HG03432 (cell line): Measurements from ENCODE around the gene NOTUM.
"Not testable (repeated sequence)": the region's sequence is repeated elsewhere in the genome, so short reads cannot be mapped to it uniquely, and the experiment has no call there.

Experiments used
- ATAC-seq: cut with Tn5 transposase; IDR thresholded peaks from one replicate; pipeline ENCODE4 v1.9.1; 2021; ENCODE audit warnings: mild to moderate bottlenecking, moderate library complexity; ENCODE audit not compliant: unreplicated experiment

The NOTUM gene

DNA sequence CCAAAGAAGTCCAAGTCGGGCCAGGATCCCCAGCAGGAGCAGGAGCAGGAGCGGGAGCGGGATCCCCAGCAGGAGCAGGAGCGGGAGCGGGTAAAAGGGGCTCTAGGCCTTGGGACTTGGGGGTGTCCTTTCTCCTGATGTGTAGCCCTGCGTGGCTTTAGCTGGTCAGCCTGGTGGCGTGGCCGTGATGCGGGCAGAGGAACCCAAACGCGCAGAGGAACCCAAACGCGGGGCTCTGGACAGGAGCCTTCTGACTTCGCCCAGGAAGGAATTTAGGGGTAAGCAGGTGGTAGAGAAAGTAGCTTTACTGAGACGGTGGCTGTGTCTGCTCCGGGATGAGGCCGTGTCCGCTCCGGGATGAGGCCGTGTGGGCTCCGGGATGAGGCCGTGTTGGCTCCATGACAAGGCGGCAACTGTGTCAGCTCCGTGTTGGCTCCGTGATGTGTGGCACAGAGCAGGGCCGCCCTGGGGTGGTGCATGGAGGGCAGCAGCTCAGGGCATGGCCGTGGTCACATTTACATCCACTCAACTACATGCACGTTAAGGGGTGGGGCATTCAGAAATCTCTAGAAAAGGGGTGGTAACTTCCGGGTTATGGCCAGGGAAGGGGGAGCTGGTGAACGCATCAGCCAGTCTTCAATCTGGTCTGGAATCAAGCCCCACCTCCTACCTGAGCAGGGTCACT, 35.9 kb upstream of the NOTUM start:
- ATAC-seq, result no peak

DNA sequence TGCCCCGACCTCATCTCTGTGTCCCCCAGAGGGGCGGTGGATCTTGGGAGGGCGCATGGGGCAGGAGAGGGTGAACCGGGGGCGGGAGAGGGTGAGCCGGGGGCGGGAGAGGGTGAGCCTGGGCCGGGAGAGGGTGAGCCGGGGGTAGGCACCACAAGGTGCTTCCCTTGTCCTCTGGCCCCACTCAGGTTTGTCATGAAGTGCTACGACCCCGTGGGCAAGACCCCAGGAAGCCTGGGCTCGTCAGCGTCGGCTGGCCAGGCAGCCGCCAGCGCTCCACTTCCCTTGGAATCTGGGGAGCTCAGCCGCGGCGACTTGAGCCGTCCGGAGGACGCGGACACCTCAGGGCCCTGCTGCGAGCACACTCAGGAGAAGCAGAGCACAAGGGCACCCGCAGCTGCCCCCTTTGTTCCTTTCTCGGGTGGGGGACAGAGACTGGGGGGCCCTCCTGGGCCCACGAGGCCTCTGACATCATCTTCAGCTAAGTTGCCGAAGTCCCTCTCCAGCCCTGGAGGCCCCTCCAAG, 35.3 kb upstream of the NOTUM start:
- ATAC-seq, result no peak

DNA sequence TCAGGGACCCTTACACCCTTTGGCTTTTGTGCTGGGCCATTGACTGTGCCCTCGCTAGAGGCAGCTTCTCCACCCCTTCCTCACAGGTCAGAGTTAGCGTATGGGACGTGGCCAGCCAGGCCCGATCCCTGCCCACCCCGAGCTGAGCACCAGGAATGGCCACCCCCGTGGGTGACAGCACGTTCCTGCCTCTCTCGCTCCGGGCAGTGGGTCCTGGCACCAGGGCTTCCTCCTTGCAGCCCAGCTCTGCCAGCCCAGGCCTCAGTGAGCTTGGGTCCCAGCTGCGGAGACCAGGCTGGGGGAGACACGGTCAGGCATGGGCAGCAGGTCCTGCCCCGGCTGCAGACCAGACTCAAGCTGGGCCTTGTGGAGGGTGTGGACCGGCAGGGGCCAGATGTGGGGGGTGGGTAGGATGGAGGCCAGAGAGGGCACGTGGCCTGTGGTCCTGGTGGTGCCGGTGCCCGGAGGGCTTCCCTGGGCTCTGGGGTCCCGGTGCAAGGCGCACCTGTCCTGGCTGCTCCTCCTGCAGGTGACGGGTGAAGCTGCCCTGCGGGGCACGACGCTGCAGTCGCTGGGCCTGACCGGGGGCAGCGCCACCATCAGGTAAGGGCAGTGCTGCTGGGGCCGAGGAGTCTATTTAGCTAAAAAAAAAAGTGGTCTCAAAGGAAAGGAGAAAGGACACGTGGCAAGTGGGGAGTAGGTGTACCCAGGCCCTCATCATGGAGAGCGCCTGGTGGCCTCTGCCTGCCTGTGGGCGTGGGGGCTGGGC, 34.7 kb upstream of the NOTUM start:
- no peak for ATAC-seq

DNA sequence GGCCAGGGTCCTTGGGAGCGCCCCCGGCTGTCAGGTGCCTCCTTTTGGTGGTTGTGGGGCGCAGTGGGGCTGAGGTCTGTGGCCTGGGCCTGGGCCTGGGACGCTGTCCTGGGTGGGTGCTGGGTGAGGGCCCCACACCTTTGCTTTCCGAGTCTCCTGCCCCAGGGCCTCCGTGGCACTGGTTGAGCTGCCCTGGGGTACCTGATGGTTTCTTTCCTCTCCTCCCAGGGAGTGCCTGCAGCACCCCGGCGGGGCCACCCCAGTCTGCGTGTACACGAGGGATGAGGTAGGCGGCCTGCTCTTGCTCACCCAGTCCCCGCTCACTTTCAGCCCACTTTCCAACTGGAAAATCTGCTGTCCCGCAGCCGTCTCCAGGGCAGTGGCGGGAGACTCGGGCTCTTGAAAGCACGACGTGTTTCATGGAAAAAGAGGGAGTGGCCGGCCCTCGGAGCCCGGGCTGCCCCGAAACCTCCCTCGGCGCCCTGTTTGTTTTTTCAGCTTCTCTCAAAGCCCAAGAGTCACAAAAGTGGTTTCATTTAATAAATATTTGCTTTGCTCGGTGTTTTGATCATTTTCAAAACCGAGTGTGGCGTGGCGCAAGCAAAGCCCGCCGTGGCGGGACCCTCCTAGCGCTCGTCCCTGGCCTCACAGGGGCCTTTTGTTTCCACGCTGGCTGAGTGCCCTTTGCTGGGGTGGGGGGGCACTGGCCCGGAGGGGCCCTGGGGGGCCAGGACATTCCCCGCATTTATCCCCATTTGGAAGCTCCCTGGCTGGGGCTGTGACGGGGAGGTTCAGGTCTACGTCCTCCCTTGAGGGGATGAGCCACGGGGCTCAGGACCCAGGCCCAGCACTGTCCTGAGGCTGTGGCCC, 33.8 kb upstream of the NOTUM start:
- no peak for ATAC-seq

DNA sequence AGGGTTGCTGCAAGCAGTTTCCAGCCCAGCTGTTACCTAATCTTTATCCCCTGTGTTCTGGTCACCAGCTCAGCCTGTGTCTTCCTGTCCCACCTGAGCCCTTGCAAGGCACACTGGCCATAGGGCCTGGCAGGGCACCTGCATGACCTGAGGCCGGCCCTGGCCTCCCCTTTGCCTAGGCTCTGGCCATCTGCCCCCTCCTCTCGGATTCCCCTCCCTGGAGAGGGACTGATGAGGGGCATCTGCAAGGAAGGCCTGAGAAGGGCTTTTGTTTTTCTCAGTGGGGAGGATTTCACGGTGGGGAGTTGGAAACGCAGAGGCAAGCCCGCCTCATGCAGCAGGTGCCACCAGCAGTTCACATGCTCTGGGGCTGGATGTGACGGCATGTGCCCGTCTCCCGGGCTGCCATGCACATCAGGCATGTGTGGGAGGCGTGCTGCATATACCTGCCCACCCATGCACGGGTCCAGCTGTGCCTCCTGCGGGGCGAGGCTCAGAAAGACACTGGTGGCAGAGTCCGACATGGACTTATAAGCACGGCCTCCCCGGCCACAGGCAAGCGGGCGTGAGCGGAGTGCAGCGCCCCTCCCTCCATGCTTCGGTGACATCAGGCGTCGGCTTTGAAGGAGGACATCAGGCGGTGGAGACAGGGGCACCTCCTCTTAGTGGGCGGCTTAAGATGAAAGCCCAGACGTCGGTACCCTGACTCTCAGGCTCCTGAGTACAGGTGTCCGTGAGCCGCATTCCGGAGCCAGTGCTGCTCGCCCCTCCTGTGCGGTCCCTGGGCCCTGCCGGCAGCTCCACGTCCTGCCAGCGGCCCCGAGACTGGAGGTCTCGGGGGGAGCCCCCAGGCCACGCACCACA, 33.0 kb upstream of the NOTUM start:
- ATAC-seq, result no peak

GRCh38 chr17:81992306-81993102, 31.5 kb upstream of the NOTUM start:
- ATAC-seq, result no peak

DNA sequence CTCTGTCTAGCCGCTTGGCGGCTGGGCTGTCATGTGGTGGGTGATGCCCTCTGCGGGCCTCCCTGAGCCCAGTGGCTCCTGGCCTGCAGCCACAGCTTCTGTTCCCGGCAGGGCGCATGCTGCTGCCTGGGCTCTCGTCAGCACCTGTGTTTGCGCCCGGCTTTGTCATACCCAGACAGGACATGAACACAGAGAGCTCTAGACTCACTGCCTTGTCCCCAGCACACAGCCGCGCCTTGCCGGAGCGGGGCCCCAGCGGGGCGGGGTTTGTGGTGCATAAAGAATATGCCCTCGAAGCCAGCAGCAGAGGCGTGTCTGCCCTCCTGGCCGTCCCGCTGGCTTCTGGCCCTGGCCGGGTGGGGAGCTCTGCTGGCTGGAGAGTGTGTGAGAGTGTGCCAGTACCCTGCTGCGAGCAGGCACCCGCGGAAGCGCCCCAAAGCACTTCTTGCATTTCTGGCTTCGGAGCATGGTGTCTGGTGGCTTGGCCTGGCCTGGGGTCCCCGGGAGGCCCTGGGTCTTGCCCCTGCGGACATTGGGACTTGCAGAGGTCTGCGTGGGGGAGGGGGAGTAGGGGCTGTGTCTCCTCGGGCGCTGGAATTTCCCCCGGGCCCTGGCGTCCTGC, 30.8 kb upstream of the NOTUM start:
- ATAC-seq, result no peak

DNA sequence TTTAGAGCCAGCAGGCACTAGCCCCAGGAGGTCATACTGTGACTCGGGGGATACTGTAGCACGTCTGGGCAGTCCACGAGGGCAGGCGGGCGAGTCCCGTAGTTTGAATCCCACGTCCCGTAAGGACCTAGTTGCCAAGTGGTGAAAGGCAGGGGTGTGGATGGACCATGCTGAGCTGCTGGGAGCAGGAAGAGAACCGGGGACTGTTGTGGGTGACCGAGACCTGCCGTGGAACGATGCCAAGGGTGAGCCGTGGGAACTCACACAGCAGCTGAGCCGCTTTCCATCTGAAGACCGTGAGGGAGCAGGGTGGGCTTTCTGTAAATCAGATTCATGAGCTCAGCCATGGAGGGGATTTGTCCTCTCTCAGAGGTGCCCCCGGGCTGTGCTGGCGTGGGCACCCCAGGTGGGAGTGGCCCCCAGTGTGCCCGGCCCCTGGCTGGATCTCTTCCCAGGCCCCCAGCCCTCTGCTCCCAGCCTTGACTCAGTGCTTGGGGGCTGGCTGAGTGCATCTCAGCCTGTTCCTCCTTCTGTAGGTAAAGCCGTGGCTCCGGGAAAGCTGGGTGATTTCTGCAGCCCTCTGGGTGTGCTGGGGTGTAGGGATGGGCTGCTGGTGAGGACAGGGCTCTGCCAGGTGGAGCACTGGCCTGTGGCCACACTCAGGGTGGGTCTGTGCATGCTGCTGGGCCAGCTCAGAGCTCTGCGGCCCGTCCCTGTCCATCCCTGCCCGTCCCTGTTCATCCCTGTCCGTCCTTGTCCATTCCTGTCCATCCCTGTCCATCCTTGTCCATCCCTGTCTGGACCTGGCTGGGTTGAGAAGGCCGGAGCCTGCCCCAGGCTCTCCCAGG, 30.1 kb upstream of the NOTUM start:
- no peak for ATAC-seq

DNA sequence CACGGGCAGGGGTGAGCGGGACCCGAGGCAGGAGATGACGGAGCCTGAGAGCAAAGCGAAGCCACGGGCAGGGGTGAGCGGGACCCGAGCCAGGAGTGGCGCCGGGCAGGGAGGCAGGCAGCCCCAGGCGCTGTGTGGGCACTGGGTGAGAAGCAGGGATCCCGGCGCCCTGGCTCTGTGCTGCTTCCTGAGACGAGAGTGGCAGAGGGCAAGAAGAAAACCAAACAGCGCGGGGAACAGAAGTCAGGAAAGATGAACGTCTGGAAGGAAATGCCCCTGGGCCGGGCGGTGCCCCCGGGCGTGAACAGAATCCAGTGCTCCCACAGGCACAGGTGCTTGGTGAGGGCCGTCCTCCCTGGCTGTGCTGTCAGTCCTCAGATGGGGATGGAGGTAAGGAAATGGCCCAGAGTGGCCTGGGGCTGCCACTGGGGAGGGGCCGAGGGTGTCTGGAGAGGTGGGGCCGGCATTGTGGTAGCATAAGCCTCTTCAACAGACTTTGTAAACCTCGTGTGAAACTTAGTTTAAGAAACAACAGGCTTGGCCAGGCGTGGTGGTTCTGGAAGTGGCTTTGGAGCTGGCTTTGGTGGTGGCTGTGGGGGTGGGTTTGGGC, 26.3 kb upstream of the NOTUM start:
- ATAC-seq, result no peak

GRCh38 chr17:81986606-81987005, 25.6 kb upstream of the NOTUM start:
- ATAC-seq, result no peak

DNA sequence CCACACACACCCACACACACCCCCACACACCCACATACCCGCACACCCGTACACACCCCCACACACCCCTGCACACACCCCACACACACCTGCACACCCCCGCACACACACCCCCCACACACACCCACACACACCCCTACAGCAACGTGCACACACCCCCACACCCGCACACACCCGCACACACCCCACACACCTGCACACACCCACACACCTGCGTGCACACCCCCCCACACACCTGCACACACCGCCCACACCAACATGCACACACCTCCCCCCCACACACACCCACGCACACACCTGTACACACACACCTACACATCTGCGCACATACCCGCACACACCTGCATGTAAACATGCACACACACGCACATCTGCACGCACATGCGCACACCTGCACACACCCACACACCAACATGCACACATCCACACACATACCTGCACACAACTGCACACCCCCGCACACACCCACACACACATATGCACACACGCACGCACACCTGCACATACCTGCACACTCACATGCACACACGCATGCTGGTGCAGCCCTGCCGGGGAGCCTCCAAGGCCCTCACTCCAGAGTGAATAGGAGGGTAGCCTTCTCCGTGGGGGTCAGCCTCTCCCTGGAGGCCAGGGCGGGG, 23.9 kb upstream of the NOTUM start:
- no peak for ATAC-seq

- no peak for ATAC-seq
These were observed 22.8 kb upstream of the NOTUM start for GRCh38 chr17:81983639-81984373.

- no peak for ATAC-seq
These were observed 22.1 kb upstream of the NOTUM start for GRCh38 chr17:81983011-81983638.

DNA sequence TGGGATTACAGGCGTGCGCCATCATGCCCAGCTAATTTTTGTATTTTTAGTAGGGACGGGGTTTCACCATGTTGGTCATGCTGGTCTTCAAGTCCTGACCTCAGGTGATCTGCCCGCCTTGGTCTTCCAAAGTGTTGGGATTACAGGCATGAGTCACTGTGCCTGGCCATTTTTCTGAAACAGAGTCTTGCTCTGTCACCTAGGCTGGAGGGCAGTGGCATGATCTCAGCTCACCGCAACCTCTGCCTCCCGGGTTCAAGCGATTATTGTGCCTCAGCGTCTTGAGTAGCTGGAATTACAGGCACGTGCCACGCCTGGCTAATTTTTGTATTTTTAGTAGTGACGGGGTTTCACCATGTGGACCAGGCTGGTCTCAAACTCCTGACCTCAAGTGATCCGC, 20.5 kb upstream of the NOTUM start:
- not testable (repeated sequence) for ATAC-seq

- no peak for ATAC-seq
These were observed 19.8 kb upstream of the NOTUM start for GRCh38 chr17:81980707-81981343.

DNA sequence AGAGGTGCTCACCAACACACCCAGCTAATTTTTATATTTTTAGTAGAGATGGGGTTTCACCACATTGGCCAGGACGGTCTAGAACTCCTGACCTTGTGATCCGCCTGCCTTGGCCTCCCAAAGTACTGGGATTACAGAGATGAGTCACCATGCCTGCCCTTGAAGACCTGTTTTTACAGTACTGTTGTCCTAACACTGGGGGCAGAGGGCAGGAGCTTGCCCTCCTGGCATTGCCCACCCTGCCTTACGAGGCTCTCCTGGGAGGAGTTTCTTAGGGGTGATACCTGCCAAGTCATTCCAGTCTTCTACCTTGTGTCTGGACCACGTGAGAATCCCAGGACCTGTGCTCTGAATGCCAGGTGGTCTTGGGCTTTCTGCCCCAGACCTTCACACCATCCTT, 19.1 kb upstream of the NOTUM start:
- no peak for ATAC-seq
